Measurements from ENCODE around the gene HMGXB3.

GRCh38 chr5:150079909-150080461 lies 79.4 kb downstream of the HMGXB3 start:
- TF ChIP-seq REST (IDR thresholded peaks at IDR 0.05; ENCODE audit: insufficient read depth in 1 of 2, low read depth in 2 of 2, low read length in 1 of 2) (no peak), CTCF (IDR thresholded peaks at IDR 0.05) (no peak), SIN3A (IDR thresholded peaks at IDR 0.05; ENCODE audit: borderline replicate concordance, insufficient read depth, low read depth, low read length) (no peak), POLR2AphosphoS5 (IDR thresholded peaks at IDR 0.05; ENCODE audit: low read depth, low read length) (no peak), TCF7L2 (IDR thresholded peaks at IDR 0.05; ENCODE audit: low read depth, low read length) (no peak)
